Measurements from ENCODE around the gene ATP10B.

Gene ATP10B

GRCh38 chr5:160601046-160601445 is 251.0 kb downstream of the ATP10B start:
- no peaks in the 10 kb centered on the region for H3K27me3 ChIP-seq (replicated peaks; ENCODE audit: control insufficient read depth, insufficient read depth, low read length, poor library complexity, severe bottlenecking)
- H3K4me3 ChIP-seq (ENCODE audit: insufficient read depth, low read depth, low read length, poor library complexity, severe bottlenecking) = no peak overlapping the region
- H3K4me1 ChIP-seq (ENCODE audit: control insufficient read depth, insufficient read depth, low read length, poor library complexity, severe bottlenecking) = no peaks in the 10 kb centered on the region
- H3K27ac ChIP-seq (ENCODE audit: insufficient read depth, low read length, poor library complexity, severe bottlenecking) = no peak overlapping the region
- DNase-seq = no peak
- H3K36me3 ChIP-seq (ENCODE audit: control insufficient read depth, insufficient read depth, low read length) = no peaks in the 10 kb centered on the region
- no peaks in the 10 kb centered on the region for H3K9me3 ChIP-seq (ENCODE audit: control insufficient read depth, low read length)

GRCh38 chr5:160573318-160573717 is 278.7 kb downstream of the ATP10B start:
- Histone ChIP-seq H3K27me3 (replicated peaks; ENCODE audit: control insufficient read depth, insufficient read depth, low read length, poor library complexity, severe bottlenecking) (no peaks in the 10 kb centered on the region), H3K36me3 (ENCODE audit: control insufficient read depth, insufficient read depth, low read length) (no peaks in the 10 kb centered on the region), H3K4me3 (ENCODE audit: insufficient read depth, low read depth, low read length, poor library complexity, severe bottlenecking) (no peak overlapping the region), H3K27ac (ENCODE audit: insufficient read depth, low read length, poor library complexity, severe bottlenecking) (no peak overlapping the region), H3K4me1 (ENCODE audit: control insufficient read depth, insufficient read depth, low read length, poor library complexity, severe bottlenecking) (no peaks in the 10 kb centered on the region), H3K9me3 (ENCODE audit: control insufficient read depth, low read length) (no peaks in the 10 kb centered on the region)
- no peak for DNase-seq

DNA sequence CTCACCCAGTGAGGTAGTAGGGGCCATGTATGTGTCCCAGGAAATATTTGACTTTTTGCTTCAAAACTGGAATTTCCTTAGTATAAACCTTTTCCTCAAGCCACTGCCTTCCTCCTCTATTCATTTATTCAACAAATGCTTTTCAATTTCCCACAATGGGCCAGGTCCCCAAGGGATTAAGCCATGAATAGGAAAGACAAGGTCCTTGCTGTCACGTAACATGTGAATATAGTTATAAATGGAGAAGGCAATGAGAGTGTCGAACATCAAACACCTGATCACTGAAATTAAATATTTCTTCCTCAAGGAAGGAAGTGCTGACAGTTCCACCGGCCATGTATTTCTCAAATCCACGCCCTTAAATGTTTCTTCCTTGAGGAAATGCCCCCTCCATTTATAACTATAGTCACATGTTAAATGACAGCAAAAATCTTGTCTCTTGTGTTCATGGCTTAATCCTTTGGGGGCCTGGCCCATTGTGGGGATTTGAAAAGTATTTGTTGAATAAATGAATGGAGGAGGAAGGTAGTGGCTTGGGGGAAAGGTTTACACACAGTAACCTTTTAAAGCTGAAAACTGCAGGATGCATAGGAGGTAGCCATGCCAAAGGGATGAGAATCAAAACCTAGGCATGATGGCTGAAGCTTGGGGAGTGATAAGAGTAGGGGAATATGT is 284.8 kb downstream of the ATP10B start:
- no peak for DNase-seq
- H3K27ac ChIP-seq (ENCODE audit: insufficient read depth, low read length, poor library complexity, severe bottlenecking) = no peak overlapping the region
- H3K36me3 ChIP-seq (ENCODE audit: control insufficient read depth, insufficient read depth, low read length) = no peaks in the 10 kb centered on the region
- no peaks in the 10 kb centered on the region for H3K9me3 ChIP-seq (ENCODE audit: control insufficient read depth, low read length)
- no peaks in the 10 kb centered on the region for H3K4me1 ChIP-seq (ENCODE audit: control insufficient read depth, insufficient read depth, low read length, poor library complexity, severe bottlenecking)
- H3K4me3 ChIP-seq (ENCODE audit: insufficient read depth, low read depth, low read length, poor library complexity, severe bottlenecking) = no peak overlapping the region
- no peaks in the 10 kb centered on the region for H3K27me3 ChIP-seq (replicated peaks; ENCODE audit: control insufficient read depth, insufficient read depth, low read length, poor library complexity, severe bottlenecking)

DNA sequence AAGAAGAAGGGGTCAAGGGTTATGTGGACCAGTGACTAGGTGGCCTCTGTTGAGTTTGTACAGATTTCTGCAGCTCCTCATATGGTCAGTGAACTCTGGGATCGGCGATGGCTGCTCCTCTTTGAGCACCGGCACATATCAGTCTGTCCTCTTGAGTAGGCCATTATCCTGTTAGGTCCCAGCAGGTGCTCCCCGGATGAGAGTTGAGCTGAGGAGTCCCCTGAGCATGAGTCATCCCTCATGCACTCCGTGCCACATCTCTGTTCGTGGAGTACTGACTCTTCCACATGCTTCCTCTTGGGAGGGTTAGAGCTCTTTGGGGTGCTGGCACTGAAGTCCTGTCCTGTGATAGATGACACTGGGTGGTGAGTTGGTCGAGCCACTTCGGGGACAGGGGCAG is 286.6 kb downstream of the ATP10B start:
- H3K36me3 ChIP-seq (ENCODE audit: control insufficient read depth, insufficient read depth, low read length) = no peaks in the 10 kb centered on the region
- no peak overlapping the region for H3K27ac ChIP-seq (ENCODE audit: insufficient read depth, low read length, poor library complexity, severe bottlenecking)
- H3K27me3 ChIP-seq (replicated peaks; ENCODE audit: control insufficient read depth, insufficient read depth, low read length, poor library complexity, severe bottlenecking) = no peaks in the 10 kb centered on the region
- no peaks in the 10 kb centered on the region for H3K4me1 ChIP-seq (ENCODE audit: control insufficient read depth, insufficient read depth, low read length, poor library complexity, severe bottlenecking)
- H3K4me3 ChIP-seq (ENCODE audit: insufficient read depth, low read depth, low read length, poor library complexity, severe bottlenecking) = no peak overlapping the region
- H3K9me3 ChIP-seq (ENCODE audit: control insufficient read depth, low read length) = no peaks in the 10 kb centered on the region
- DNase-seq = no peak

DNA sequence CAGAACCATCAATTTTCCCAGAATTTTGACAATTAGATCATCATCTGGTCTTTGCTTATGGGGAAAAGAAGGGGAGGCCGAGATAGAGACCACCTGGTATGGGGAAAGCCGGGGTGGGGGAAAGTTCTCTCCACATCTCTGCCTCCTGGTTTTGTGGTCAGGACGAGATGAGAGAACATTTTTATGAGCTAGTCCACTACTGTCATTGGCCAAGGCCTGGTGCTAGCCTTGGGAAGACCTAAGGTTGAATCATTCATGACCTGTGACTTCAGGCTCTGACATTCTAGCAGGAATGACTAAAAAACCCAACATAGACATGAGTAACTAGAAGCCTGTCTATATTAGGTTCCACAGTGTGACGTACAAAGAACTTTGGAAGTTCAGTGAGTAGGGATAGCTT is 295.2 kb downstream of the ATP10B start:
- no peak for DNase-seq
- no peaks in the 10 kb centered on the region for H3K9me3 ChIP-seq (ENCODE audit: control insufficient read depth, low read length)

GRCh38 chr5:160555971-160556631 is 295.9 kb downstream of the ATP10B start:
- DNase-seq = no peak
- Histone ChIP-seq H3K27me3 (replicated peaks; ENCODE audit: control insufficient read depth, insufficient read depth, low read length, poor library complexity, severe bottlenecking) (no peaks in the 10 kb centered on the region), H3K4me3 (ENCODE audit: insufficient read depth, low read depth, low read length, poor library complexity, severe bottlenecking) (no peak overlapping the region), H3K36me3 (ENCODE audit: control insufficient read depth, insufficient read depth, low read length) (no peaks in the 10 kb centered on the region), H3K4me1 (ENCODE audit: control insufficient read depth, insufficient read depth, low read length, poor library complexity, severe bottlenecking) (no peaks in the 10 kb centered on the region), H3K9me3 (ENCODE audit: control insufficient read depth, low read length) (no peaks in the 10 kb centered on the region), H3K27ac (ENCODE audit: insufficient read depth, low read length, poor library complexity, severe bottlenecking) (no peak overlapping the region)

More for the DNA sequence above, 295.2 kb downstream of the ATP10B start:
- no peaks in the 10 kb centered on the region for H3K36me3 ChIP-seq (ENCODE audit: control insufficient read depth, insufficient read depth, low read length)
- no peak overlapping the region for H3K27ac ChIP-seq (ENCODE audit: insufficient read depth, low read length, poor library complexity, severe bottlenecking)
- no peak overlapping the region for H3K4me3 ChIP-seq (ENCODE audit: insufficient read depth, low read depth, low read length, poor library complexity, severe bottlenecking)
- H3K4me1 ChIP-seq (ENCODE audit: control insufficient read depth, insufficient read depth, low read length, poor library complexity, severe bottlenecking) = no peaks in the 10 kb centered on the region
- H3K27me3 ChIP-seq (replicated peaks; ENCODE audit: control insufficient read depth, insufficient read depth, low read length, poor library complexity, severe bottlenecking) = no peaks in the 10 kb centered on the region

- no peaks in the 10 kb centered on the region for H3K9me3 ChIP-seq (ENCODE audit: control insufficient read depth, low read length)
- H3K4me1 ChIP-seq (ENCODE audit: control insufficient read depth, insufficient read depth, low read length, poor library complexity, severe bottlenecking) = no peaks in the 10 kb centered on the region
- H3K27ac ChIP-seq (ENCODE audit: insufficient read depth, low read length, poor library complexity, severe bottlenecking) = no peak overlapping the region
- H3K27me3 ChIP-seq (replicated peaks; ENCODE audit: control insufficient read depth, insufficient read depth, low read length, poor library complexity, severe bottlenecking) = no peaks in the 10 kb centered on the region
- DNase-seq = no peak
- no peaks in the 10 kb centered on the region for H3K36me3 ChIP-seq (ENCODE audit: control insufficient read depth, insufficient read depth, low read length)
- no peak overlapping the region for H3K4me3 ChIP-seq (ENCODE audit: insufficient read depth, low read depth, low read length, poor library complexity, severe bottlenecking)
Measured at GRCh38 chr5:160555581-160555970, 296.4 kb downstream of the ATP10B start.

- H3K36me3 ChIP-seq (ENCODE audit: control insufficient read depth, insufficient read depth, low read length) = no peaks in the 10 kb centered on the region
- no peak for DNase-seq
- no peak overlapping the region for H3K27ac ChIP-seq (ENCODE audit: insufficient read depth, low read length, poor library complexity, severe bottlenecking)
- H3K4me3 ChIP-seq (ENCODE audit: insufficient read depth, low read depth, low read length, poor library complexity, severe bottlenecking) = no peak overlapping the region
- H3K9me3 ChIP-seq (ENCODE audit: control insufficient read depth, low read length) = no peaks in the 10 kb centered on the region
- H3K27me3 ChIP-seq (replicated peaks; ENCODE audit: control insufficient read depth, insufficient read depth, low read length, poor library complexity, severe bottlenecking) = no peaks in the 10 kb centered on the region
- H3K4me1 ChIP-seq (ENCODE audit: control insufficient read depth, insufficient read depth, low read length, poor library complexity, severe bottlenecking) = no peaks in the 10 kb centered on the region
Measured at GRCh38 chr5:160550075-160550474, 301.9 kb downstream of the ATP10B start.

DNA sequence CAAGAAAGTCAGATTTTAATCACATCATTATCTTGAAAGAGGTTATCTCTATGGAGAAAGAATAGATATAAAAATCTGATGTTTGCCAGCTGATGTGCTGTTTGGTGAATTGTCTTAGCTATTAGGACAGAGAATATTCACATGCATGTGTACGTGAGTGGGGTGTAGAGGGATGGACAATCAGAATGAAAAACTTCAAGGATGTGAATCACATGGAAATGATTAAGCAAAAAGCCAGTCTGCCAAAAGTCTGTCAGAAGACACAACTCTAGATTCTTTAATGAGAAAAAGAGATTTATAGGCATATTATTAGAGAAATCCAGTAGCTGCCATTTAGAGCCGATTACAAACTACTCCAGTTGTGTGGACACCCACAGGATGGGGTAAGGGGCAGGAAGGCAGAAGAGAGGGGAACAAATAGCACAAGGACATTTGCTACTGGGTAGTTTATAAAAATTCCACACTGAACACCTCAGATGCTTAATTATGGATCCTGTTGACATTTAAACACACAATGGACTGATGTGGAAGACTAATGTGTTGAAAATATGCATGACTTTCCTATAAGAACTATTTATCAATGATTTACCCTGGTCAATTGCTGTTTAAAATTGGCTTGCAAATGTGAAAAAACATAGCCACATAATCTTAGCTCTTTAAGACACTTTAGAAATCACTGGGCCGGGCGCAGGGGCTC is 302.9 kb downstream of the ATP10B start:
- Histone ChIP-seq H3K4me3 (ENCODE audit: insufficient read depth, low read depth, low read length, poor library complexity, severe bottlenecking) (no peak overlapping the region), H3K9me3 (ENCODE audit: control insufficient read depth, low read length) (no peaks in the 10 kb centered on the region), H3K4me1 (ENCODE audit: control insufficient read depth, insufficient read depth, low read length, poor library complexity, severe bottlenecking) (no peaks in the 10 kb centered on the region), H3K27ac (ENCODE audit: insufficient read depth, low read length, poor library complexity, severe bottlenecking) (no peak overlapping the region), H3K36me3 (ENCODE audit: control insufficient read depth, insufficient read depth, low read length) (no peaks in the 10 kb centered on the region), H3K27me3 (replicated peaks; ENCODE audit: control insufficient read depth, insufficient read depth, low read length, poor library complexity, severe bottlenecking) (no peaks in the 10 kb centered on the region)
- no peak for DNase-seq

DNA sequence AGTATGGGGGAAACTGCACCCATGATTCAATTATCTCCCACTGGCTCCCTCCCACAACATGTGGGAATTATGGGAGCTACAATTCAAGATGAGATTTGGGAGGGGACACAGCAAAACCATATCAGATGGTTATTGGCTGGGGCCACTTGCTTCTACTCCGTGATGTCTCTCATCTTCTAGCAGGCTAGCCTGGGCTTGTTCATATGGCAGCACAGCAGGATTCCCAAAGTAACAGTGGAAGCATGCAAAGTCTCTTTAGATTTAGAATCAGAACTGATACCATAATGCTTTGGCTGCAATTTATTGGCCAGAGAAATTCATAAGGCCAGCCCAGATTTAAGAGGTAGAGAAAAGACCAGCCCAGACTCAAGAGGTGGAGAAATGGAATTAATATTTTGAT is 304.1 kb downstream of the ATP10B start:
- DNase-seq = no peak
- H3K36me3 ChIP-seq (ENCODE audit: control insufficient read depth, insufficient read depth, low read length) = no peaks in the 10 kb centered on the region
- H3K27ac ChIP-seq (ENCODE audit: insufficient read depth, low read length, poor library complexity, severe bottlenecking) = no peak overlapping the region
- no peaks in the 10 kb centered on the region for H3K27me3 ChIP-seq (replicated peaks; ENCODE audit: control insufficient read depth, insufficient read depth, low read length, poor library complexity, severe bottlenecking)
- H3K4me3 ChIP-seq (ENCODE audit: insufficient read depth, low read depth, low read length, poor library complexity, severe bottlenecking) = no peak overlapping the region
- no peaks in the 10 kb centered on the region for H3K4me1 ChIP-seq (ENCODE audit: control insufficient read depth, insufficient read depth, low read length, poor library complexity, severe bottlenecking)
- H3K9me3 ChIP-seq (ENCODE audit: control insufficient read depth, low read length) = no peaks in the 10 kb centered on the region
